ENCODE data around the gene GLDC.

GRCh38 chr9:6616951-6617602 lies 28.5 kb downstream of the GLDC start:
- TF ChIP-seq SUZ12 (IDR thresholded peaks at IDR 0.05; ENCODE audit: extremely low read depth, insufficient read depth, insufficient read length) (no peak), YY1 (IDR thresholded peaks at IDR 0.05; ENCODE audit: insufficient read depth, insufficient read length) (no peak), ZNF274 (IDR thresholded peaks at IDR 0.05; ENCODE audit: low read depth, low read length) (no peak)

Measured in NT2/D1 (cell line).